Esophagus muscularis mucosa (tissue), 4 donors: ENCODE measurements around the gene KANK3. TPM values are rescaled to one million over a fixed set of nuclear protein-coding genes. Genes with fewer than 3 reads are reported as not detected.

Experiments used
- DNase-seq: peaks from one replicate; pipeline ENCODE4 v3.0.0-alpha.2; 2017; ENCODE audit errors: extremely low spot score
- H3K27ac ChIP-seq, 4 donors: fragments of 200-600 bp; sonication (generic); replicated peaks in 1 of 4; 1 replicate in 3 of 4; 2 replicates in 1 of 4; pipeline ENCODE4 v1.5.1; 2016 to 2019; ENCODE audit warnings: mild to moderate bottlenecking in 1 of 4
- H3K27me3 ChIP-seq, 4 donors: fragments of 200-600 bp; sonication (generic); one replicate each; pipeline versions ENCODE4 v1.5.1 to v1.6.0; 2016 to 2019
- H3K36me3 ChIP-seq, 4 donors: fragments of 200-600 bp; sonication (generic); one replicate each; pipeline ENCODE4 v1.5.1; 2016 to 2019
- H3K4me1 ChIP-seq, 4 donors: fragments of 200-600 bp; sonication (generic); one replicate each; pipeline ENCODE4 v1.5.1; 2016 to 2019
- H3K4me3 ChIP-seq, 4 donors: fragments of 200-600 bp; sonication (generic); 1 replicate in 2 of 4; 2 replicates in 2 of 4; pipeline ENCODE4 v1.5.1; 2016 to 2019; ENCODE audit warnings: mild to moderate bottlenecking in 4 of 4, moderate library complexity in 1 of 4
- H3K9me3 ChIP-seq, 4 donors: fragments of 200-600 bp; sonication (generic); 1 replicate in 3 of 4; 2 replicates in 1 of 4; pipeline ENCODE4 v1.5.1; 2016 to 2019
- EP300 ChIP-seq: sonication (generic); formaldehyde crosslinking; IDR thresholded peaks from one replicate; pipeline ENCODE4 v1.6.1; 2017; ENCODE audit warnings: antibody characterized with exemption
- POLR2A ChIP-seq: fragments of 450-650 bp; IDR thresholded peaks from one replicate; pipeline ENCODE4 v1.6.1; 2017; ENCODE audit warnings: antibody characterized with exemption, moderate library complexity, mild to moderate bottlenecking, low read depth
- POLR2AphosphoS5 ChIP-seq, 2 donors: sonication (generic); formaldehyde crosslinking; IDR thresholded peaks; one replicate each; pipeline ENCODE4 v1.6.1; 2017; ENCODE audit warnings: antibody characterized with exemption in 2 of 2
- WGBS: methylation state at CpG from one replicate; pipeline ENCODE4 v1.1.5; 2018; 5-methylcytosine and 5-hydroxymethylcytosine counted together
- intact Hi-C: fragments of 100-400 bp; cut with DNase I; formaldehyde crosslinking; loops from one replicate; pipeline ENCODE4 v1.15.1; 2023
- total RNA-seq, 4 donors: library from RNA; depleted of rRNA; stranded (reverse); fragments of >200 nt; gene quantifications; one replicate each; pipeline versions ENCODE4 v1.1.0 to v1.2.1, GENCODE V29; 2016
- TF ChIP-seq, protein P1 (sequence below), 3 experiments: fragments of 200-600 bp in 2 of 3; fragments of 450-650 bp in 1 of 3; sonication (generic) in 2 of 3; IDR thresholded peaks; one replicate each; pipeline ENCODE4 v1.5.1; 2017 to 2019; ENCODE audit warnings: antibody characterized with exemption in 3 of 3, mild to moderate bottlenecking in 2 of 3, moderate library complexity in 1 of 3

Gene KANK3
- total RNA-seq, 4 donors from 2014 or later = 23.7 to 36.0 (median 30.0) TPM

DNA sequence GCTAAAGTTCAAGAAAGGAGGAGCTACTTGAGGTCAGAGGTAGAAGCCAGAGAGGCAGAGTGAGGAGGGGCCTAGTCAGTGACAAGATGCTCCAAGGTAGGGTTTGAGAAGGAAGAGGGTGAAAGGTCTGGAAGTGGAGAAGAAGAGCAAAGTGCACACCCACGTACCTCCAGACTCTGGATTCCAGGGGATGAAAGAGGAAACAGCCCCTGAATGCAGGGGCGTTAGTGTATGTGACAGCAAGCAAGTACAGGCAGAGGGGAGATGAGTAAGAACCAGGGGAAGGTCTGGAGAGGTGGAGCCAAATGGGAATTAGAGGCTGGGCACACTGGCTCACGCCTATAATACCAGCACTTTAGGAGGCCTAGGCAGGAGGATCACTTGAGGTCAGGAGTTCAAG, 13.1 kb downstream of the KANK3 start:
- Histone ChIP-seq H3K36me3 (peaks cover 0 to 47% (median 8%) of the 10 kb centered on the region in 4 donors), H3K4me1 (peaks cover 21 to 23% (median 23%) of the 10 kb centered on the region in 4 donors), H3K27me3 (peaks cover 0 to 31% (median 20%) of the 10 kb centered on the region in 4 donors), H3K27ac (no peak overlapping the region), H3K4me3 (no peak overlapping the region), H3K9me3 (no peaks in the 10 kb centered on the region)
- no peak for DNase-seq
- intact Hi-C loops = no loop called here
- WGBS = 61% methylated on average over 3 of the region's 3 CpGs
- TF ChIP-seq EP300 = no peak
- TF ChIP-seq POLR2A = no peak

DNA sequence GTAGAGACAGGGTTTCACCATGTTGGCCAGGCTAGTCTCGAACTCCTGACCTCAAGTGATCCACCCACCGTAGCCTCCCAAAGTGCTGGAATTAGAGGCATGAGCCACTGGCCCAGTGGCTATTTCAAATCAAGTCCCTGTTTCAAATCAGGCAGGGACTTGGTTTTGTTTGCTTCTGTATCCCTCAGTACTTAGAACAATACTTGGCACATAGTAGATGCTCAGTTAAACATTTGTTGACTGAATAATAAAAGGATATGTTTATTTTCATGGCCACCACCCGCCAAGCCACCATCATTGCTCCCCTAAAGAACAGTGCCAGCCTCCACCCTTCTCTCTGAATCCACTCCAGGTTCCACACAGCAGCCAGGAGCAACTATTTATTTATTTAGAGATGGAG, 17.6 kb downstream of the KANK3 start:
- 90% methylated on average over 3 of the region's 3 CpGs for WGBS
- no peak for DNase-seq
- Histone ChIP-seq H3K36me3 (peaks cover 0 to 47% (median 28%) of the 10 kb centered on the region in 4 donors), H3K27me3 (no peaks in the 10 kb centered on the region), H3K27ac (no peak overlapping the region), H3K9me3 (no peaks in the 10 kb centered on the region), H3K4me3 (no peak overlapping the region), H3K4me1 (peaks cover 29 to 37% (median 35%) of the 10 kb centered on the region in 4 donors)
- TF ChIP-seq POLR2A (no peak), POLR2AphosphoS5 (IDR thresholded peaks at IDR 0.05) (no peak), EP300 (no peak)
- TF ChIP-seq, protein P1, sequence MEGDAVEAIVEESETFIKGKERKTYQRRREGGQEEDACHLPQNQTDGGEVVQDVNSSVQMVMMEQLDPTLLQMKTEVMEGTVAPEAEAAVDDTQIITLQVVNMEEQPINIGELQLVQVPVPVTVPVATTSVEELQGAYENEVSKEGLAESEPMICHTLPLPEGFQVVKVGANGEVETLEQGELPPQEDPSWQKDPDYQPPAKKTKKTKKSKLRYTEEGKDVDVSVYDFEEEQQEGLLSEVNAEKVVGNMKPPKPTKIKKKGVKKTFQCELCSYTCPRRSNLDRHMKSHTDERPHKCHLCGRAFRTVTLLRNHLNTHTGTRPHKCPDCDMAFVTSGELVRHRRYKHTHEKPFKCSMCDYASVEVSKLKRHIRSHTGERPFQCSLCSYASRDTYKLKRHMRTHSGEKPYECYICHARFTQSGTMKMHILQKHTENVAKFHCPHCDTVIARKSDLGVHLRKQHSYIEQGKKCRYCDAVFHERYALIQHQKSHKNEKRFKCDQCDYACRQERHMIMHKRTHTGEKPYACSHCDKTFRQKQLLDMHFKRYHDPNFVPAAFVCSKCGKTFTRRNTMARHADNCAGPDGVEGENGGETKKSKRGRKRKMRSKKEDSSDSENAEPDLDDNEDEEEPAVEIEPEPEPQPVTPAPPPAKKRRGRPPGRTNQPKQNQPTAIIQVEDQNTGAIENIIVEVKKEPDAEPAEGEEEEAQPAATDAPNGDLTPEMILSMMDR (IDR thresholded peaks at IDR 0.05) = no peak
- intact Hi-C loops = no loop called here

DNA sequence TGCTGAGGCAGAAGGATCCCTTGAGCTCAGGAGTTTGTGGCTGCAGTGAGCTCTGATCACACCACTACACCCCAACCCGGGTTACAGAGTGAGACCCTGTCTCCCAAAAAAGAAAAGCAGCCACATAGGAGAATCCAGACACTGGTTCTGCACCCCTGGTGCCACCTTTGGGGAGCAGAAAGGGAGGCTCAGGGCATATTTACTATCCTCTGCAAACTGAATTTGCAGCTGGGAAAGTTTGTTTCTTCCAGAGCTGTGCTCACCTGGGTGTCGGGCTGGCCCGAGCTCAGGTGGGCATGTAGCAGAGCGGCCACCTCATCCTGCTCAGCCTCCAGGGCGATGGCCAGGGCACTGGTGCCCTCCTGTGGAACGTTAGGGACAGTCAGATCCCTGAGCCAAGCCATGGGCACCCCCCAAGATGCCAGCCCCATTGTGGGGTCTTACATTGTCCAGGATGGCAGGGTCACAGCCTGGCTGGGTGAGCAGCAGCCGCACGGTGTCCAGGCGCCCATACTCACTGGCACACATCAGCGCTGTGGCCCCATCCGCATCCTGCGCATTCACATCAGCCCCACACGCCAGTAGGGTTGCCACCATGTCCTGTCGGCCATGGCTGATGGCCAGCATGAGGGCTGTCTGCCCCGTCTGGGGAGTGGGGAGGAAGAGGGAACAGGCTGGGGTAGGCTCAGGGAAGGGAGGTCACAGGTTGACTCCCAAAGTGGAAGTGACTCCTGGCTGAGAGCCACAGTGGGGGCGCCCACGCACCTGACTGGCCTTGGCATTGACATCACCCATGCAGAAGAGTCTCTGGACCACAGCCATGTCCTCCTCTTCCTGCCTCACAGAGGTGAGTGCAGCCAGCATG, 18.6 kb downstream of the KANK3 start:
- H3K9me3 ChIP-seq = no peaks in the 10 kb centered on the region
- TF ChIP-seq POLR2A (no peak), EP300 (no peak), POLR2AphosphoS5 (IDR thresholded peaks at IDR 0.05) (peak in 1 of 2 donors; percentile 46)
- TF ChIP-seq, protein P1 (IDR thresholded peaks at IDR 0.05) = no peak
- no peaks in the 10 kb centered on the region for H3K27me3 ChIP-seq
- H3K27ac ChIP-seq = peak overlapping the region in 1 of 4 donors; percentile 5
- peaks cover 0 to 36% (median 27%) of the 10 kb centered on the region in 4 donors for H3K36me3 ChIP-seq
- intact Hi-C loops = no loop called here
- no peak overlapping the region for H3K4me3 ChIP-seq
- H3K4me1 ChIP-seq = peaks cover 38 to 47% (median 45%) of the 10 kb centered on the region in 4 donors
- 88% methylated on average over 3 of the region's 17 CpGs for WGBS
- DNase-seq = no peak

DNA sequence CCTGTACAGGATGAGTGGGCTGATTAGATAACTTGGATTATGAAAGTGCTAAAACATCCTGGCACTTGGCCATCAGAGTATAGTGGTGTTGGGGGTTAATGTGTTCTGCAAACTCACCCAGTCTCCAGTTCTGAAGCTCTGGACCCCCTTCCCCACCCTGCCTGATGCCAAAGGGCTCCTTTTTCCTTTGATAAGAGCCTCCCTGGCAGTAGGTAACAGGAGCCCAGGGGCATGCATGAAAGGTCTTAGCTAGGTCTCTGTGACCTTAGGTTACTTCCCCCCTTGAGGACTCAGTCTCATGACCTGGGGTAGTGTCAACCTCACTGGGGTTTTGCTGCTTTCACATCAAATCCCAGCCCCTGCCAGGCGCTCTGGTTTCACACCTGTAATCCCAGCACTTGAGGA, 19.3 kb downstream of the KANK3 start:
- 100% methylated on average over 1 of the region's 1 CpG for WGBS
- DNase-seq = no peak
- no peaks in the 10 kb centered on the region for H3K27me3 ChIP-seq
- H3K27ac ChIP-seq = peak overlapping the region in 1 of 4 donors; percentile 5
- H3K4me1 ChIP-seq = peaks cover 38 to 47% (median 46%) of the 10 kb centered on the region in 4 donors
- peaks cover 0 to 32% (median 26%) of the 10 kb centered on the region in 4 donors for H3K36me3 ChIP-seq
- H3K4me3 ChIP-seq = no peak overlapping the region
- no peaks in the 10 kb centered on the region for H3K9me3 ChIP-seq
- intact Hi-C loops = no loop called here
- TF ChIP-seq EP300 = no peak
- no peak for TF ChIP-seq POLR2A
- TF ChIP-seq POLR2AphosphoS5 (IDR thresholded peaks at IDR 0.05) = no peak
- TF ChIP-seq, protein P1 (IDR thresholded peaks at IDR 0.05) = no peak

DNA sequence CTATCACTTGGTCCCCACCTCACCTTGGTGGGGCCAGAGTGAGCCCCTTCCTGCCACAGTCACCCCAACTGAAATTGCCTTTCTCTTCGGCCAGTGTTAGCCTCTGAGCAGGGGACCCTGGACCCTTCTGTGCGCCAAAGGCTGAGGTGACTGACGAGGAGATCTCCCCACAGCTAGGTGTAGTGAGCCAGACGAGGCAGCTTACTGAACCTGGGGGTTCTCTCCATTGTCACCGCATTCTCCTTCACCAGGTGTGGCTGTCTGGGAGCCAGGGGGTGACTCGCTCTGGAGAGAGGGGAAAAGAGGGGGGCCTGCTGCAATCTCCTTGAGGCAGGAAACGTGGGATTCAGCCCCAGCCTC, 20.4 kb downstream of the KANK3 start:
- 55% methylated on average over 5 of the region's 7 CpGs for WGBS
- no peaks in the 10 kb centered on the region for H3K27me3 ChIP-seq
- no peaks in the 10 kb centered on the region for H3K9me3 ChIP-seq
- TF ChIP-seq POLR2A (no peak), POLR2AphosphoS5 (IDR thresholded peaks at IDR 0.05) (no peak), EP300 (no peak)
- TF ChIP-seq, protein P1 (IDR thresholded peaks at IDR 0.05) = no peak
- peaks cover 0 to 37% (median 28%) of the 10 kb centered on the region in 4 donors for H3K36me3 ChIP-seq
- intact Hi-C loops = no loop called here
- peak overlapping the region; percentile 44 to 96 (median 94) for H3K27ac ChIP-seq
- no peak for DNase-seq
- peak overlapping the region; percentile 86 to 98 (median 92) for H3K4me3 ChIP-seq
- peaks cover 38 to 47% (median 46%) of the 10 kb centered on the region in 4 donors for H3K4me1 ChIP-seq
